RKO (cell line): ENCODE results near the gene CYSRT1.
A peak's percentile ranks its signal among the peaks of the same experiment; 100 is the strongest.
"Not testable (repeated sequence)": the region's sequence is repeated elsewhere in the genome, so short reads cannot be mapped to it uniquely, and the experiment has no call there.

ENCODE experiments used
- DNase-seq: peaks from one replicate; pipeline ENCODE4 v3.0.0-alpha.2; 2016; ENCODE audit warnings: low spot score

Gene CYSRT1

GRCh38 chr9:137237759-137238726 is 13.1 kb downstream of the CYSRT1 start:
- DNase-seq: no peak

GRCh38 chr9:137239541-137240200 is 14.7 kb downstream of the CYSRT1 start:
- not testable (repeated sequence) for DNase-seq

GRCh38 chr9:137240318-137240840 is 15.4 kb downstream of the CYSRT1 start:
- peak; percentile 85 for DNase-seq

- DNase-seq: peak; percentile 100
Measured at GRCh38 chr9:137240841-137241489, 16.0 kb downstream of the CYSRT1 start, which contains the start of gene TUBB4B. TUBB4B (plus strand) TSS chr9:137241287; CDS start chr9:137241361, 74 bp downstream.

GRCh38 chr9:137241490-137242268 is 16.7 kb downstream of the CYSRT1 start:
- DNase-seq: peak; percentile 84

GRCh38 chr9:137242269-137243203 is 17.6 kb downstream of the CYSRT1 start:
- no peak for DNase-seq

GRCh38 chr9:137243266-137243625 is 18.3 kb downstream of the CYSRT1 start:
- DNase-seq: not testable (repeated sequence)

GRCh38 chr9:137243626-137244485 is 18.9 kb downstream of the CYSRT1 start:
- DNase-seq: peak; percentile 68

- DNase-seq: no peak
Measured at GRCh38 chr9:137244486-137245449, 19.8 kb downstream of the CYSRT1 start.

GRCh38 chr9:137245450-137246421 is 20.8 kb downstream of the CYSRT1 start:
- no peak for DNase-seq

- no peak for DNase-seq
Measured at GRCh38 chr9:137247135-137247915, 22.4 kb downstream of the CYSRT1 start.

- no peak for DNase-seq
Measured at GRCh38 chr9:137247916-137248175, 22.9 kb downstream of the CYSRT1 start.

- no peak for DNase-seq
Measured at GRCh38 chr9:137250329-137251193, 25.6 kb downstream of the CYSRT1 start.

GRCh38 chr9:137251194-137251461 is 26.2 kb downstream of the CYSRT1 start, which contains the start of gene STPG3:
STPG3 (plus strand) TSS chr9:137251286; CDS start chr9:137251287, 1 bp downstream.
- no peak for DNase-seq

GRCh38 chr9:137251490-137252268 is 26.7 kb downstream of the CYSRT1 start:
- DNase-seq: no peak
